Spleen (tissue), 11 donors: ENCODE data around the gene GYG2. TPM values are rescaled to one million over a fixed set of nuclear protein-coding genes. Genes with fewer than 3 reads are reported as not detected.
"Not testable (repeated sequence)": the region's sequence is repeated elsewhere in the genome, so short reads cannot be mapped to it uniquely, and the experiment has no call there.

Source experiments
- DNase-seq: peaks from one replicate; pipeline ENCODE4 v3.0.0-alpha.2; 2020
- H3K27ac ChIP-seq, 8 donors: fragments of 200-600 bp; sonication (generic) in 7 of 8; 1 replicate in 4 of 8; 2 replicates in 4 of 8; pipeline versions ENCODE4 v1.5.0 to v1.8.0; 2016 to 2021; ENCODE audit warnings: inconsistent platforms in 4 of 8, mild to moderate bottlenecking in 4 of 8, moderate library complexity in 1 of 8
- H3K27me3 ChIP-seq, 7 donors: fragments of 200-600 bp; sonication (generic) in 6 of 7; replicated peaks in 1 of 7; 1 replicate in 4 of 7; 2 replicates in 3 of 7; pipeline versions ENCODE4 v1.5.0 to v1.8.0; 2016 to 2021; ENCODE audit warnings: inconsistent platforms in 3 of 7, mild to moderate bottlenecking in 1 of 7
- H3K36me3 ChIP-seq, 6 donors: fragments of 200-600 bp; sonication (generic) in 5 of 6; 1 replicate in 4 of 6; 2 replicates in 2 of 6; pipeline versions ENCODE4 v1.5.0 to v1.8.0; 2016 to 2021; ENCODE audit warnings: inconsistent platforms in 2 of 6
- H3K4me1 ChIP-seq, 6 donors: fragments of 200-600 bp; sonication (generic) in 5 of 6; 1 replicate in 3 of 6; 2 replicates in 3 of 6; pipeline versions ENCODE4 v1.5.0 to v1.8.0; 2016 to 2021; ENCODE audit warnings: inconsistent platforms in 3 of 6
- H3K4me3 ChIP-seq, 8 donors: fragments of 200-600 bp; sonication (generic) in 7 of 8; 1 replicate in 4 of 8; 2 replicates in 4 of 8; pipeline versions ENCODE4 v1.5.0 to v1.8.0; 2016 to 2021; ENCODE audit warnings: inconsistent platforms in 4 of 8, mild to moderate bottlenecking in 4 of 8, moderate library complexity in 2 of 8
- H3K9me3 ChIP-seq, 8 donors: fragments of 200-600 bp; sonication (generic) in 7 of 8; 1 replicate in 4 of 8; 2 replicates in 4 of 8; pipeline versions ENCODE4 v1.5.0 to v1.8.0; 2016 to 2021; ENCODE audit warnings: inconsistent platforms in 4 of 8
- CTCF ChIP-seq, 11 experiments: fragments of 200-600 bp in 7 of 11; fragments of 450-650 bp in 4 of 11; sonication (generic) in 4 of 11; IDR thresholded peaks in 8 of 11; conservative IDR thresholded peaks in 3 of 11; 1 replicate in 7 of 11; 2 replicates in 4 of 11; pipeline versions ENCODE4 v1.4.0 to v1.8.0; 2016 to 2021; ENCODE audit warnings: antibody characterized with exemption in 11 of 11, inconsistent platforms in 4 of 11, mild to moderate bottlenecking in 1 of 11
- POLR2A ChIP-seq, 3 donors: fragments of 450-650 bp; IDR thresholded peaks; one replicate each; pipeline ENCODE4 v1.5.1; 2017; ENCODE audit warnings: antibody characterized with exemption in 3 of 3, mild to moderate bottlenecking in 1 of 3
- POLR2AphosphoS5 ChIP-seq, 3 donors: sonication (generic); formaldehyde crosslinking; IDR thresholded peaks; one replicate each; pipeline ENCODE4 v1.5.1; 2017; ENCODE audit warnings: antibody characterized with exemption in 3 of 3
- WGBS, 5 donors: extraction: QIAGEN DNeasy Blood & Tissue Kit in 3 of 5; methylation state at CpG; one replicate each; pipeline versions ENCODE4 v1.1.5 to v1.1.7; 2013 to 2018; 5-methylcytosine and 5-hydroxymethylcytosine counted together
- intact Hi-C: fragments of 100-400 bp; cut with DNase I; formaldehyde crosslinking; loops from one replicate; pipeline ENCODE4 v1.15.0; 2023; ENCODE audit warnings: low total_unique reads
- polyA plus RNA-seq, 3 donors: library from polyadenylated mRNA; stranded (reverse); fragments of 200-250 nt; gene quantifications; one replicate each; pipeline ENCODE4 v1.2.1, GENCODE V29; 2013
- total RNA-seq, 7 donors: library from RNA; depleted of rRNA in 3 of 7; stranded (reverse); fragments of >200 nt in 3 of 7; fragmentation: NEBNext Ultra II Directional in 4 of 7; extraction: Animal tissue kit (Norgen Biotek cat#: 25700) in 4 of 7; gene quantifications; one replicate each; pipeline versions ENCODE4 v1.1.0 to v1.2.1, GENCODE V29; 2016 to 2021
- donor health status: healthy with polysubstance abuse.
- donor health status: DM: no; HTN: no; CAD: no; lungs with moderate emphysema.
- donor health status: DM: no; HTN: no; CAD: no.
- donor health status: Bipolar disorder and iron deficiency.
- donor health status: healthy.
- donor health status: DM: no; HTN: no; CAD: no.
- donor health status: DM: yes; HTN: yes; CAD: no.

GYG2 gene
- total and polyA plus RNA-seq, 10 donors = 0.22 to 0.92 (median 0.35) TPM; not detected in 2

GRCh38 chrX:2897311-2897689 is 68.6 kb downstream of the GYG2 start:
- H3K36me3 ChIP-seq = no peaks in the 10 kb centered on the region
- no peaks in the 10 kb centered on the region for H3K27me3 ChIP-seq
- peak overlapping the region in 1 of 8 donors; percentile 56 for H3K27ac ChIP-seq
- H3K4me1 ChIP-seq = peaks cover 0 to 19% (median 9%) of the 10 kb centered on the region in 6 donors
- peaks cover 0 to 1% (median 0%) of the 10 kb centered on the region in 8 donors for H3K9me3 ChIP-seq
- intact Hi-C loops = no loop called here
- H3K4me3 ChIP-seq = no peak overlapping the region
- 74 to 89% (median 76%) methylated on average over 11 to 12 of the region's 12 CpGs for WGBS, 5 donors
- TF ChIP-seq POLR2A (IDR thresholded peaks at IDR 0.05) (no peak), CTCF (IDR thresholded peaks at IDR 0.05 in 8 of 11, conservative IDR thresholded peaks at IDR 0.05 in 3 of 11) (no peak), POLR2AphosphoS5 (IDR thresholded peaks at IDR 0.05) (no peak)
- no peak for DNase-seq

DNA sequence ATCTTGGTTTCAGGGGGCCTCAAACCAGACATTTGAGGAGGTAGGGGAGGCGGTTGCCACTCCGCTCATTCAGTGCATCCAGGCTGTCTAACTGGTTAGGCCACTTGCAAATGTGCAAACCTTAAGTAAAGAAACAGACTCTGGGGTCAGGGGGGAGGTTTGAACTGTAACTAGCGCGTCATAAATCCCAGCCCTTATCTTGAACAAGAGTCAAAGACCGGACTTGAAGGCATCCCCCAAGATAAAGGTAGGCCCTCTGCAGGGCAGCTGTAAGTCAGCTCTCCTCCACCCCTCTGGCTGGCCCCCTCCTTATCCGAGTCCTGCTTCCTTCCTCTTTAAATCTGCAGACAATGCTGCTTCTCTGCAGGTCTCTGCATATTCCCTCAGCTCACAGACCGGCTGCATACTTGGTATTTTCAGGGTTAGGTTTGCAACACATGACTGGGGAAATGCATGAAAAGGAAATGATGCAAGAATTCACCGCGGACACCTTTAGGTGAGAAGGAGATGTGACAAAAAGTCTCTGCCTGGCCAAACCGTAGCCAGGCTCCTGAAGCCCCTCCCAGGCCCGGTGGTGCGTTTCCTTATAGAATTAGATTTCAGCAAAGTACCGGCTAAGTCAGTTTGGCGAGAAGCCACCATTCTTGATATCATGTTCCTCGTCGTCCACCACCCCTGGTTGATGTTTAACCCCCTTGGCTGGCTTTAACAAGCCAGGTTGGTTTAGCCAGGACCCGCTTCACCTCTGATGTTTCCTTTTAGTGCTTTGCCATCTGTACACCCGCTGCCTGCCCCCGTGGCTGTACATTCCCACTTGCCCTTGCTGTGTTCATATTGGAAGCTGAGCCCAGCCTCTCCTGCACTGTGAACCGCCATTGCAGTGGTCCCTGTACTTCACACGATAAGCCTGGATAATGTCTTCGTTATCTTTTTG is 69.2 kb downstream of the GYG2 start:
- H3K9me3 ChIP-seq, DNase-seq, H3K27me3 ChIP-seq, intact Hi-C loops, H3K36me3 ChIP-seq: not testable (repeated sequence)
- peak overlapping the region in 1 of 8 donors; percentile 56 for H3K27ac ChIP-seq
- H3K4me1 ChIP-seq = peaks cover 0 to 19% (median 9%) of the 10 kb centered on the region in 6 donors
- peak overlapping the region in 1 of 8 donors; percentile 14 for H3K4me3 ChIP-seq
- WGBS, 5 donors = 17 to 24% (median 18%) methylated on average over 20 to 22 of the region's 22 CpGs

GRCh38 chrX:2898846-2899512 is 70.2 kb downstream of the GYG2 start:
- Histone ChIP-seq H3K27me3 (no peaks in the 10 kb centered on the region), H3K27ac (no peak overlapping the region), H3K36me3 (no peaks in the 10 kb centered on the region), H3K4me1 (peaks cover 0 to 19% (median 9%) of the 10 kb centered on the region in 6 donors), H3K9me3 (peaks cover 0 to 18% (median 12%) of the 10 kb centered on the region in 8 donors), H3K4me3 (no peak overlapping the region)
- DNase-seq = no peak
- 80 to 92% (median 87%) methylated on average over 13 of the region's 13 CpGs for WGBS, 5 donors
- TF ChIP-seq CTCF (IDR thresholded peaks at IDR 0.05 in 8 of 11, conservative IDR thresholded peaks at IDR 0.05 in 3 of 11) (no peak), POLR2A (IDR thresholded peaks at IDR 0.05) (no peak), POLR2AphosphoS5 (IDR thresholded peaks at IDR 0.05) (no peak)
- intact Hi-C loops = no loop called here

DNA sequence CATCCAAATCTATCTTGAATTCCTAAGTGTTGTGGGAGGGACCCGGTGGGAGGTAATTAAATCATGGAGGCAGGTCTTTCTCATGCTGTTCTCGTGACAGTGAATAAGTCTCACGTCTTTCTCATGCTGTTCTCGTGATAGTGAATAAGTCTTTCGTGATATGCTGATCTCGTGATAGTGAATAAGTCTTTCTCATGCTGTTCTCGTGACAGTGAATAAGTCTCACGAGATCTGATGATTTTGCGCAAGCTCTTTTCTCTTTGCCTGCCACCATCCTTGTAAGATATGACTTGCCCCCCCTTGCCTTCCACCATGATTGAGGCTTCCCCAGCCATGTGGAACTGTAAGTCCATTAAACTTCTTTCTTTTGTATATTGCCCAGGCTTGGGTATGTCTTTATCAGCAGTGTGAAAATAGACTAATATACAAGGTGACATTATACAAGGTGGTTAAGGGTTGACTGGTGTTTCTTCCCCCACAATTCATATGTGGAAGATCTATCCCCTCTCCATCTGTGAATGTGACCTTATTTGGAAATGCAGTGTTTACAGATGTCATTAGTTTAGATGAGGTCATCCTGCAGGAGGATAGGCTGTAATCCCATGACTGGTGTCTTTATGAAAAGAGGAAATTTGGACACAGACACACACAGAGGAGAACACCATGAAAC is 72.8 kb downstream of the GYG2 start:
- H3K4me1 ChIP-seq = peaks cover 0 to 15% (median 9%) of the 10 kb centered on the region in 6 donors
- H3K9me3 ChIP-seq = peaks cover 0 to 33% (median 17%) of the 10 kb centered on the region in 8 donors
- H3K27me3 ChIP-seq = no peaks in the 10 kb centered on the region
- intact Hi-C loops = no loop called here
- H3K36me3 ChIP-seq = peaks cover 0 to 9% (median 0%) of the 10 kb centered on the region in 6 donors
- H3K4me3 ChIP-seq = no peak overlapping the region
- WGBS, 5 donors = 90 to 97% (median 92%) methylated on average over 9 of the region's 9 CpGs
- H3K27ac ChIP-seq = no peak overlapping the region
- DNase-seq = no peak
- TF ChIP-seq CTCF (IDR thresholded peaks at IDR 0.05 in 8 of 11, conservative IDR thresholded peaks at IDR 0.05 in 3 of 11) (no peak), POLR2AphosphoS5 (IDR thresholded peaks at IDR 0.05) (no peak), POLR2A (IDR thresholded peaks at IDR 0.05) (no peak)
